Measurements from ENCODE around the gene APP. TPM values are rescaled to one million over a fixed set of nuclear protein-coding genes. Genes with fewer than 3 reads are reported as not detected.

The APP gene
- total and polyA plus RNA-seq, 10 of the 15 experiments (the other 5 are each of a cell fraction or from before 2014, with no cell fraction given) = 8.8 to 94.9 (median 51.0) TPM

DNA sequence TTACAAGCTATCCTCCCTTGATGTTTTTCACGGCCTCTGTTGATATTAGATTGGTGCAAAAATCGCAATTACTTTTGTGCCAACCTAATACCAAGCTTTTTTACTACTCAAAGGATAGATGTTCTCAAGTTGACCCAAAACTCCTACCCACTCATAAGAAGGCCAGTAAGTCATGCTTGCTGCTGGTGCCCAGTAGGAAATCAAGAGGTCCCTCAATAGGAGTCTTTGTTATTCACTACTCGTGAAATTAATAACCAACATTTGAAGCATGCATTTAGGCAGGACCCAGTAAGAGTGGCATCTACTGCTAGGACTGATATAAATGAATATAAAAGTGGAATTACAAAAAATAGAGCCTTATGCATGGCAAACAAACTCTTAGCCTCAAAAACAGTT lies 52.6 kb downstream of the APP start:
- no peak for FAIRE-seq
- Histone ChIP-seq H3K4me1 (ENCODE audit: control insufficient read depth, insufficient read depth, low read length) (peaks cover 19% of the 10 kb centered on the region), H3K79me2 (ENCODE audit: control insufficient read depth, insufficient read depth, low read length) (no peaks in the 10 kb centered on the region), H3K9me3 (replicated peaks; ENCODE audit: control insufficient read depth, insufficient read depth, low read length) (no peaks in the 10 kb centered on the region), H3K4me3 (no peak overlapping the region), H3K4me2 (ENCODE audit: control insufficient read depth, insufficient read depth) (peak overlapping the region; percentile 61; the same call in 1 of the 2 replicates), H2AFZ (ENCODE audit: control insufficient read depth, low read depth, low read length) (no peak overlapping the region), H4K20me1 (ENCODE audit: control insufficient read depth, insufficient read depth) (no peaks in the 10 kb centered on the region), H3K27me3 (replicated peaks in 1 of 2; ENCODE audit: control insufficient read depth in 2 of 2, insufficient read depth in 2 of 2, low read length in 1 of 2) (no peaks in the 10 kb centered on the region), H3K36me3 (ENCODE audit: control insufficient read depth in 2 of 2, insufficient read depth in 2 of 2, low read length in 1 of 2) (no peaks in the 10 kb centered on the region), H3K9ac (ENCODE audit: control insufficient read depth, insufficient read depth, low read length) (no peak overlapping the region), H3K27ac (ENCODE audit: control insufficient read depth, insufficient read depth) (no peak overlapping the region)
- no peak for DNase-seq (ENCODE audit: low read depth, low spot score)
- POLR2A ChIA-PET = no interaction called here
- in situ Hi-C loops (cut with MboI) = no loop called here
- RAD21 ChIA-PET (ENCODE audit: unreplicated experiment) = no interaction called here
- intact Hi-C loops (cut with micrococcal nuclease; ENCODE audit: unreplicated experiment) = no loop called here
- WGBS (ENCODE audit: insufficient coverage, insufficient replicate concordance, low lambda C conversion rate, missing lambda C conversion rate) = 50% methylated on average over 3 of the region's 3 CpGs
- BruUV-seq (replicated peaks) = no TSS peak
- TF ChIP-seq, protein P1, sequence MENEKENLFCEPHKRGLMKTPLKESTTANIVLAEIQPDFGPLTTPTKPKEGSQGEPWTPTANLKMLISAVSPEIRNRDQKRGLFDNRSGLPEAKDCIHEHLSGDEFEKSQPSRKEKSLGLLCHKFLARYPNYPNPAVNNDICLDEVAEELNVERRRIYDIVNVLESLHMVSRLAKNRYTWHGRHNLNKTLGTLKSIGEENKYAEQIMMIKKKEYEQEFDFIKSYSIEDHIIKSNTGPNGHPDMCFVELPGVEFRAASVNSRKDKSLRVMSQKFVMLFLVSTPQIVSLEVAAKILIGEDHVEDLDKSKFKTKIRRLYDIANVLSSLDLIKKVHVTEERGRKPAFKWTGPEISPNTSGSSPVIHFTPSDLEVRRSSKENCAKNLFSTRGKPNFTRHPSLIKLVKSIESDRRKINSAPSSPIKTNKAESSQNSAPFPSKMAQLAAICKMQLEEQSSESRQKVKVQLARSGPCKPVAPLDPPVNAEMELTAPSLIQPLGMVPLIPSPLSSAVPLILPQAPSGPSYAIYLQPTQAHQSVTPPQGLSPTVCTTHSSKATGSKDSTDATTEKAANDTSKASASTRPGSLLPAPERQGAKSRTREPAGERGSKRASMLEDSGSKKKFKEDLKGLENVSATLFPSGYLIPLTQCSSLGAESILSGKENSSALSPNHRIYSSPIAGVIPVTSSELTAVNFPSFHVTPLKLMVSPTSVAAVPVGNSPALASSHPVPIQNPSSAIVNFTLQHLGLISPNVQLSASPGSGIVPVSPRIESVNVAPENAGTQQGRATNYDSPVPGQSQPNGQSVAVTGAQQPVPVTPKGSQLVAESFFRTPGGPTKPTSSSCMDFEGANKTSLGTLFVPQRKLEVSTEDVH (IDR thresholded peaks at IDR 0.05; ENCODE audit: low read depth, partially characterized antibody) = no peak
- TF ChIP-seq ESRRA (IDR thresholded peaks at IDR 0.05; ENCODE audit: low read length) = no peak
- no peak for TF ChIP-seq NR2F1 (conservative IDR thresholded peaks at IDR 0.05)
- no peak for TF ChIP-seq SP1 (IDR thresholded peaks at IDR 0.05; ENCODE audit: low read depth, low read length)
- no peak for TF ChIP-seq FOXM1 (IDR thresholded peaks at IDR 0.05; ENCODE audit: low read depth, low read length)
- no peak for TF ChIP-seq NBN (IDR thresholded peaks at IDR 0.05)
- TF ChIP-seq NFYA (IDR thresholded peaks at IDR 0.05; ENCODE audit: borderline replicate concordance, low read depth, low read length) = no peak
- TF ChIP-seq MTA2 (IDR thresholded peaks at IDR 0.05; ENCODE audit: low read depth) = no peak
- no peak for TF ChIP-seq ZNF384 (IDR thresholded peaks at IDR 0.05; ENCODE audit: borderline replicate concordance, low read depth, low read length)
- no peak for TF ChIP-seq ETV6 (conservative IDR thresholded peaks at IDR 0.05 in 1 of 2, IDR thresholded peaks at IDR 0.05 in 1 of 2; ENCODE audit: borderline replicate concordance in 1 of 2, low read depth in 1 of 2)
- TF ChIP-seq, protein P2, sequence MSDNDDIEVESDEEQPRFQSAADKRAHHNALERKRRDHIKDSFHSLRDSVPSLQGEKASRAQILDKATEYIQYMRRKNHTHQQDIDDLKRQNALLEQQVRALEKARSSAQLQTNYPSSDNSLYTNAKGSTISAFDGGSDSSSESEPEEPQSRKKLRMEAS (IDR thresholded peaks at IDR 0.05; ENCODE audit: low read depth, low read length) = no peak
- no peak for TF ChIP-seq SRF (IDR thresholded peaks at IDR 0.05; ENCODE audit: low read depth in 2 of 2, low read length in 2 of 2)
- TF ChIP-seq GATAD2B (conservative IDR thresholded peaks at IDR 0.05; ENCODE audit: low read depth) = no peak
- TF ChIP-seq MYB (IDR thresholded peaks at IDR 0.05; ENCODE audit: borderline replicate concordance, low read depth, low read length) = no peak
- TF ChIP-seq, protein P3, sequence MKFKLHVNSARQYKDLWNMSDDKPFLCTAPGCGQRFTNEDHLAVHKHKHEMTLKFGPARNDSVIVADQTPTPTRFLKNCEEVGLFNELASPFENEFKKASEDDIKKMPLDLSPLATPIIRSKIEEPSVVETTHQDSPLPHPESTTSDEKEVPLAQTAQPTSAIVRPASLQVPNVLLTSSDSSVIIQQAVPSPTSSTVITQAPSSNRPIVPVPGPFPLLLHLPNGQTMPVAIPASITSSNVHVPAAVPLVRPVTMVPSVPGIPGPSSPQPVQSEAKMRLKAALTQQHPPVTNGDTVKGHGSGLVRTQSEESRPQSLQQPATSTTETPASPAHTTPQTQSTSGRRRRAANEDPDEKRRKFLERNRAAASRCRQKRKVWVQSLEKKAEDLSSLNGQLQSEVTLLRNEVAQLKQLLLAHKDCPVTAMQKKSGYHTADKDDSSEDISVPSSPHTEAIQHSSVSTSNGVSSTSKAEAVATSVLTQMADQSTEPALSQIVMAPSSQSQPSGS (IDR thresholded peaks at IDR 0.05; ENCODE audit: low read length) = no peak
- TF ChIP-seq, protein P4, sequence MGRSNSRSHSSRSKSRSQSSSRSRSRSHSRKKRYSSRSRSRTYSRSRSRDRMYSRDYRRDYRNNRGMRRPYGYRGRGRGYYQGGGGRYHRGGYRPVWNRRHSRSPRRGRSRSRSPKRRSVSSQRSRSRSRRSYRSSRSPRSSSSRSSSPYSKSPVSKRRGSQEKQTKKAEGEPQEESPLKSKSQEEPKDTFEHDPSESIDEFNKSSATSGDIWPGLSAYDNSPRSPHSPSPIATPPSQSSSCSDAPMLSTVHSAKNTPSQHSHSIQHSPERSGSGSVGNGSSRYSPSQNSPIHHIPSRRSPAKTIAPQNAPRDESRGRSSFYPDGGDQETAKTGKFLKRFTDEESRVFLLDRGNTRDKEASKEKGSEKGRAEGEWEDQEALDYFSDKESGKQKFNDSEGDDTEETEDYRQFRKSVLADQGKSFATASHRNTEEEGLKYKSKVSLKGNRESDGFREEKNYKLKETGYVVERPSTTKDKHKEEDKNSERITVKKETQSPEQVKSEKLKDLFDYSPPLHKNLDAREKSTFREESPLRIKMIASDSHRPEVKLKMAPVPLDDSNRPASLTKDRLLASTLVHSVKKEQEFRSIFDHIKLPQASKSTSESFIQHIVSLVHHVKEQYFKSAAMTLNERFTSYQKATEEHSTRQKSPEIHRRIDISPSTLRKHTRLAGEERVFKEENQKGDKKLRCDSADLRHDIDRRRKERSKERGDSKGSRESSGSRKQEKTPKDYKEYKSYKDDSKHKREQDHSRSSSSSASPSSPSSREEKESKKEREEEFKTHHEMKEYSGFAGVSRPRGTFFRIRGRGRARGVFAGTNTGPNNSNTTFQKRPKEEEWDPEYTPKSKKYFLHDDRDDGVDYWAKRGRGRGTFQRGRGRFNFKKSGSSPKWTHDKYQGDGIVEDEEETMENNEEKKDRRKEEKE (IDR thresholded peaks at IDR 0.05) = no peak
- no peak for TF ChIP-seq CHD1 (IDR thresholded peaks at IDR 0.05; ENCODE audit: low read depth, low read length)
- ATAC-seq = no peak
- SMC1A ChIA-PET (ENCODE audit: uncharacterized antibody, unreplicated experiment) = interaction anchor here (0.8 kb wide), 2 partner anchors 10 to 51 kb away, joined by 3 read pairs; no protein-coding TSS in a partner anchor
- CTCF ChIA-PET = no interaction called here

Data from GM12878 (cell line).